A673 (cell line): ENCODE results near the gene UBL5.

ENCODE experiments used
- CTCF ChIP-seq: fragments of 300-800, 200-600 bp; sonication (generic); conservative IDR thresholded peaks from 2 replicates; pipeline ENCODE4 v1.5.1; 2017; ENCODE audit warnings: low read depth, mild to moderate bottlenecking, antibody characterized with exemption, low read length, moderate library complexity, mixed read lengths
- EZH2 ChIP-seq: fragments of 200-600 bp; sonication (generic); IDR thresholded peaks from 2 replicates; pipeline ENCODE4 v1.6.1; 2017; ENCODE audit warnings: borderline replicate concordance, low read depth, mild to moderate bottlenecking, mixed read lengths, antibody characterized with exemption, low read length; ENCODE audit not compliant: poor library complexity, severe bottlenecking

- no peak for TF ChIP-seq CTCF
- TF ChIP-seq EZH2, result no peak
These were observed 45.4 kb upstream of the UBL5 start for GRCh38 chr19:9782338-9782737.
